Mesenteric fat pad (tissue), 1 donor: ENCODE data around the gene TIMM17A. TPM values are rescaled to one million over a fixed set of nuclear protein-coding genes. Genes with fewer than 3 reads are reported as not detected.
"Not testable (repeated sequence)": the region's sequence is repeated elsewhere in the genome, so short reads cannot be mapped to it uniquely, and the experiment has no call there.

Experiments used
- DNase-seq: peaks from one replicate; pipeline ENCODE4 v3.0.0-alpha.2; 2020; ENCODE audit warnings: low spot score
- microRNA-seq: library from miRNA; unstranded; fragments of <30 nt; microRNA quantifications from one replicate; pipeline ENCODE4 v1.2.0, GENCODE V29; 2020; ENCODE audit warnings: borderline number of aligned reads
- total RNA-seq: library from RNA; stranded (reverse); fragmentation: NEBNext Ultra II Directional; extraction: Animal tissue kit (Norgen Biotek cat#: 25700); gene quantifications from one replicate; pipeline ENCODE4 v1.2.1, GENCODE V29; 2021
- donor health status: DM: yes; HTN: yes; CAD: no.

Gene TIMM17A
- total RNA-seq, 1 donor from 2014 or later = 61.7 TPM

DNA sequence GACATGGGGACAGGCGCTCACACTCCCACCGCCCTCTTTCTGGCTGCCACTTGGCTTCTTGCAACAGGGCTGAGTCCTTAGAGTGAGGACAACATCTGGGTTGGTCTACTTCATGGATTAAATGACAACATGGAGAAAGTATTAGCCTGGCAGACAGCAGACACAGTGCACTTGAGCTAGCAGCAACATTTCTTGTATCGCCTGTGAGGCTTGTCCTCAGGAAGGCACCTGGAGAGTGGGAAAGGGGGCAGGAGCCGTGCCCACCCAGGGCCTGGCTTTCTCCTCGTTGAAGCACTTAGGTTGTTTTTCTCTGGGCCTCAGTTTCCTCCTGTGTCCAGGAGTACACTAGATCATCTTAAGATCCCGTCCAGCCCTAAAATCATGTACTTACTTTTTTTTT, 58.8 kb downstream of the TIMM17A start:
- DNase-seq = no peak

DNA sequence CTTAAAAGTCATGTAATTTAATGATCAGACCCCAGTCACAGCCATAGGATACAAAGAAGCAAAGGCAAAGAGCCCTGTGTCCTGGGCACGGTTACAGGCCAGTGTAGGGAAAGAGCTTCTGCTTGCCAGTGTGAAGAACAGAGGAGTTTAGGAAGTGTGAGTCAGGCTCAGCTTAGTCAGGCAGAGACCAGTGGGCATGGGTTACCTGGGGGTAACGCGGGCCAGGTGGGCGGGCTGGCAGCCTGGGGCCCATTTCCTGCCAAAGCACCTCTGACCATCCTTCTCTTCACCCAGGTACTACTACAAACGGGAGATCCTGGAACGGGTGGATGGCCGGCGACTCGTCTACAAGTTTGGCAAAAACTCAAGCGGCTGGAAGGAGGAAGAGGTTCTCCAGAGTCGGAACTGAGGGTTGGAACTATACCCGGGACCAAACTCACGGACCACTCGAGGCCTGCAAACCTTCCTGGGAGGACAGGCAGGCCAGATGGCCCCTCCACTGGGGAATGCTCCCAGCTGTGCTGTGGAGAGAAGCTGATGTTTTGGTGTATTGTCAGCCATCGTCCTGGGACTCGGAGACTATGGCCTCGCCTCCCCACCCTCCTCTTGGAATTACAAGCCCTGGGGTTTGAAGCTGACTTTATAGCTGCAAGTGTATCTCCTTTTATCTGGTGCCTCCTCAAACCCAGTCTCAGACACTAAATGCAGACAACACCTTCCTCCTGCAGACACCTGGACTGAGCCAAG, 59.8 kb downstream of the TIMM17A start:
- no peak for DNase-seq

DNA sequence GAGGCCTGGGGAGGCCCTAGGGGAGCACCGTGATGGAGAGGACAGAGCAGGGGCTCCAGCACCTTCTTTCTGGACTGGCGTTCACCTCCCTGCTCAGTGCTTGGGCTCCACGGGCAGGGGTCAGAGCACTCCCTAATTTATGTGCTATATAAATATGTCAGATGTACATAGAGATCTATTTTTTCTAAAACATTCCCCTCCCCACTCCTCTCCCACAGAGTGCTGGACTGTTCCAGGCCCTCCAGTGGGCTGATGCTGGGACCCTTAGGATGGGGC, 60.3 kb downstream of the TIMM17A start:
- DNase-seq = no peak

DNA sequence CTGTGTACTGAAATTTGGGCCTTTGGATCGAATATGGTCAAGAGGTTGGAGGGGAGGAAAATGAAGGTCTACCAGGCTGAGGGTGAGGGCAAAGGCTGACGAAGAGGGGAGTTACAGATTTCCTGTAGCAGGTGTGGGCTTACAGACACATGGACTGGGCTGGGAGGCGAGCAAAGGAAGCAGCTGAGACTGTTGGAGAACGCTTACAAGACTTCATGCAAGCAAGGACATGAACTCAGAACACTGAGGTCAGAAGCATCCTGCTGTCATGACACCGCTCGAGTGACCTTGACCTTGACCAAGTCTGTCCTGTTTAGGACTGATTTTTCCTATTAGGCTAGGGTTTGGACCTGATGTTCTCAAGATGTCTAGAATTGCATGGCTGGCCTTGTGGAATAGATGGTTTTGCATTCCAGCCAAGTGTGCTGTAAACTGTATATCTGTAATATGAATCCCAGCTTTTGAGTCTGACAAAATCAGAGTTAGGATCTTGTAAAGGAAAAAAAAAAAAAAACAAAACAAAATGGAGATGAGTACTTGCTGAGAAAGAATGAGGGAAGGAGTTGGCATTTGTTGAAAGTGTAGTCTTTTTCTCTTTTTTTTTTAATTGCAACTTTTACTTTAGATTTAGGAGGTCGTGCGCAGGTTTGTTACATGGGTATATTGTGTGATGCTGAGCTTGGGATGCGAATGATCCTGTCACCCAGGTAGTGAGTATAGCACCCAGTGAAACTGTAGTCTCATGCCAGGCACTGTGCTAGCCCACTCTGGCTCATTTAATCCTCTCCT, 60.9 kb downstream of the TIMM17A start:
- DNase-seq = no peak

DNA sequence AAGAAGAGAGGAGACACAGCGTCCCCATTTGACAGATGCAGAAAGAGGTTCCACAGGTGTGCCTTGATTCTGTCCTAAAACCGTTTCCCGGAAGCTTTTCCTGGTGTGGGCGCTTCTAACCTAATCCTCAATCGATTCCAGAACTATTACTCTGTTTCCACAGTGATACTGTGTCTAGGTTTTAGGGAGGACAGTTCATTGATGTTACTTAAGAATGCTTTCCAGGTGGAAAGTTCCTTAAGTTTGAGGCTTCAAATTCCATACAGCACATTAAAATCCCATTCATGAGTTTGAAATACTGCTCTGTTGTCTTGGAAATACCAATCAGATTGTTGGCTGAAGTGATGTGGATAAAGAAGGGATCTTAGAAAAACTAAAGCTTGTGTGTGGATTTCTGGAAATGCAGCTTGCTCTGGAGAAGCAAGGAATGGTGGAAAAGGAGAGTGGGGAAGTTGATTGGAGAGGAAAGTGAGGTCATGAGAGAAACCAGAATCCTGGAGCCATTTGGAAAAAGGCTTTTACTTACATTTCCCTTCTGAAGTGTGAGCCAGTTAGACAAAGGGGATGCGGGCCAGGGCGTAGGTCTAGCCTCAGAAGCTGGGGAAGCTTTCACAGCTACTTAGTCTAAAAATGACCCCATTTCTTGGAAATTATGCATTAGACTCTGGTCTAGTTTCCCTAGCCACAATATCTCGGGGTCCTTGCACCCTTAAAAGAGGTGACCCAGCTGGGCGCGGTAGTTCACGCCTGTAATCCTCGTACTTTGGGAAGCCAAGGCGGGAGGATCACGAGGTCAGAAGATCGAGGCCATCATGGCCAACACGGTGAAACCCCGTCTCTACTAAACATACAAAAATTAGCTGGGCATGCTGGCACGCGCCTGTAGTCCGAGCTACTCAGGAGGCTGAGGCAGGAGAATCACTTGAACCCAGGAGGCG, 61.8 kb downstream of the TIMM17A start:
- DNase-seq = no peak

DNA sequence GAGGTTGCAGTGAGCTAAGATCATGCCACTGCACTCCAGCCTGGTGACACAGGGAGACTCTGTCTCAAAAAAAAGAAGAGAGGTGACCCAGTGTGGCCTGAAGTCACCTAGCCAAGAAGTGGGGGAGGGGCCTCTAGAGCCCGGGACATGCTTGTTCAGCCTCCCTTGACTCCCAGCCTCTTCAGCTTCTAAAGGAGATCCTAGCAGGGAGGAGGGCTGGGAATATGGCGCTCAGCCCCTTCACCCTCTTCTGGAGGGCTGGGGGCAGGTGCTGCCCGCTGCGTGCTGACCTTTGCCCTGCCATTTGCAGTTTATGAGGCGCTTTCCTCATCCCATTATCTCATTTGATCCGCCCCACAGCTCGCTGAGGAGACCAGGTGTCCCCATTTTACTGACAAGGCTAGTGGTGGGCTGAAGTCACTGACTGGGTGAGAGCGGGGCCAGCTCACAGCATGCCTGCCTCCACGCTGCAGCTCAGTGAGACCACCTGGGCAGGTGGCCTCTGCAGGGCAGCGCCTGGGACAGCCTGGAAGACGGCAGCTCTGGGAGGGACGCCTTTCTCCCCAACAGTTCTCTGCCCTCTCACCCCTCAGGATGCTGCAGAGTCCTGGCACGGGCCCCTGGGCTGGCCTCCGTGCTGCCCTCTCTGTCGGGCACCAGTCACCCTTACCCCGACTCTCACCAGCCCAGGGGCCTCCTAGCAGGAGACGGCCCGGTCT, 62.6 kb downstream of the TIMM17A start:
- no peak for DNase-seq

DNA sequence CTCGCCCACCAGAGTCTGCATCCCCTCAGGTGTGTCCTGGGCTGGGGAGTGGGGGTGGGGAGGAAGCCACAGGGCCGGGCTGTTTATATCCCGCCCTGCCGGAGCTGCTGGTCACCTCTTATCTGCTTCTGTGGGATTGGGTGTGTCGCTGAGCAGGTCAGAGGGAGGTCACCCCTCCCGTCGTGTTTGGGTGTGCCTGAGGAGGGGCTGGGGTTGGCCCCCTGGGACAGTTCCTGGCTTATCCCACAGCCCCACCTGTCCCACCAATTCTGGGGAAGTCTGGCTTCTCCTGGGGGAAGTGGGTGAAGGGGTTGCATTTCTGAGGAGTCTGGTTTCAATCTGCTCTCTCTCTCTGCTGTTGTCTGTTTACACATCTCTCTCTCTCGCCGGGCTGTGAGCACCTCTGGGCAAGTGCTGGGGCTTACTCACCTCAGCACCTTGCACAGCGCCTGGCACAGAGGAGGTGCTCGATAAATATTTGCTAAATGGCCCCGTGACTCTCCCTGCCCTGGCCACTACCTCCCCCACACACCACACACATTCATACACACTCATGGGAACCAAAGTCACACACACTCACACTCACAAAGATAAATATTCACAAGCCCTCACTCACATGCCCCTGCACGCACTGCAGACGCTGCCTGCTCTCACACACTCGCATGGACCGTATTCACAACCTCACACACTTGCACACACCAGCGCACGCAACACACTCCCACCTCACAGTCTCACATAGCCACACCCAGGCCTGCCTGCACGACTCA, 63.3 kb downstream of the TIMM17A start:
- DNase-seq = no peak

DNA sequence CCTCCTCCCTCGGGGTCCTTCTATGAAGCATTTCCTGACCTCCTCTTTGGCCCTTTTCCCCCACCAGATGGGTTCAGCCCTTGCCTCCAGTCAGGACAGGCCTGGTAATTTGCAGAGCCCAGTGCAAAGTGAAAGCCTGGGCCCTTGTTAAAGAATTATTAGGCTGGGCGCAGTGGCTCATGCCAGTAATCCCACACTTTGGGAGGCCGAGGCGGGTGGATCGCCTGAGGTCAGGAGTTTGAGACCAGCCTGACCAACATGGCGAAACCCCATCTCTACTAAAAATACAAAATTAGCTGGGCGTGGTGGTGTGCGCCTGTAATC, 63.9 kb downstream of the TIMM17A start:
- DNase-seq = not testable (repeated sequence)

Small RNA genes within 50 kb of the gene (microRNA-seq; reads per million reads assigned to microRNA genes)
- not detected for gene MIR6740

Other genes with a start within 250 kb of the TIMM17A start
- 40.9 TPM for gene IPO9, start 126.3 kb upstream of the TIMM17A start, total RNA-seq
- gene SHISA4, start 66.6 kb upstream of the TIMM17A start, total RNA-seq = 10.3 TPM
- gene LMOD1, start 9.0 kb upstream of the TIMM17A start, total RNA-seq = 26.5 TPM
- gene RNPEP, start 27.1 kb downstream of the TIMM17A start, total RNA-seq = 40.7 TPM
- gene ELF3, start 55.1 kb downstream of the TIMM17A start, total RNA-seq = 1.9 TPM
- gene GPR37L1, start 167.4 kb downstream of the TIMM17A start, total RNA-seq = not detected
- 106 TPM for gene ARL8A, start 189.2 kb downstream of the TIMM17A start, total RNA-seq
- gene PTPN7, start 205.1 kb downstream of the TIMM17A start, total RNA-seq = 3.0 TPM
- 0.35 TPM for gene LGR6, start 238.3 kb downstream of the TIMM17A start, total RNA-seq